IMR-90 (cell line): ENCODE measurements around the gene SPATA21. TPM values are rescaled to one million over a fixed set of nuclear protein-coding genes. Genes with fewer than 3 reads are reported as not detected.

ENCODE experiments used
- ATAC-seq: fragments of 200-7000 bp; cut with Tn5 transposase; 2 replicates; pipeline ENCODE4 v1.9.1; 2020; ENCODE audit warnings: low read depth, mild to moderate bottlenecking, moderate library complexity
- BruUV-seq: library from RNA; stranded (reverse); fragments of 400-500 nt; replicated peaks from 2 replicates; lab custom pipeline; 2021; lab: Mats Ljungman, UMichigan
- CTCF ChIA-PET: fragments of 300-600 bp; formaldehyde crosslinking; extraction: SDS; loops from one replicate; lab custom pipeline; 2021; ENCODE audit warnings: antibody characterized with exemption; lab: Yijun Ruan, JAX
- POLR2A ChIA-PET: fragments of 300-600 bp; sonication (Branson Sonifier 250); formaldehyde crosslinking; loops from one replicate; lab custom pipeline; 2022; ENCODE audit warnings: antibody characterized with exemption; ENCODE audit not compliant: unreplicated experiment; lab: Charles Lee
- DNase-seq: peaks from one replicate; pipeline ENCODE4 v3.0.0; 2013
- H2AFZ ChIP-seq: replicated peaks from 2 replicates; pipeline ENCODE3; 2013; ENCODE audit warnings: low read length, mild to moderate bottlenecking; ENCODE audit not compliant: poor library complexity
- H2AK5ac ChIP-seq: 2 replicates; pipeline ENCODE4 v1.6.1; 2013; ENCODE audit warnings: low read depth, low read length, inconsistent platforms
- H2AK9ac ChIP-seq: replicated peaks from 2 replicates; pipeline ENCODE3; 2013; ENCODE audit warnings: mild to moderate bottlenecking, low read depth, low read length, moderate library complexity; ENCODE audit not compliant: poor library complexity
- H2BK120ac ChIP-seq: 2 replicates; pipeline ENCODE4 v1.6.1; 2013; ENCODE audit warnings: low read depth, low read length, inconsistent platforms
- H2BK15ac ChIP-seq: 3 replicates; pipeline ENCODE4 v1.6.1; 2013; ENCODE audit warnings: low read depth, low read length, inconsistent platforms
- H2BK20ac ChIP-seq: 2 replicates; pipeline ENCODE4 v1.6.1; 2013; ENCODE audit warnings: low read depth, mild to moderate bottlenecking, inconsistent platforms, low read length, moderate library complexity
- H2BK5ac ChIP-seq: 2 replicates; pipeline ENCODE4 v1.6.1; 2013; ENCODE audit warnings: mild to moderate bottlenecking, low read depth, low read length, inconsistent platforms; ENCODE audit not compliant: poor library complexity, severe bottlenecking
- H3K14ac ChIP-seq: replicated peaks from 2 replicates; pipeline ENCODE4 v1.6.1; 2013; ENCODE audit warnings: low read depth, low read length, inconsistent platforms
- H3K18ac ChIP-seq: 2 replicates; pipeline ENCODE4 v1.6.1; 2013; ENCODE audit warnings: low read depth, low read length, control low read depth
- H3K23ac ChIP-seq: 2 replicates; pipeline ENCODE4 v1.6.1; 2013; ENCODE audit warnings: low read depth, low read length, inconsistent platforms
- H3K27ac ChIP-seq: 2 replicates; pipeline ENCODE4 v1.5.1; 2013; ENCODE audit warnings: mild to moderate bottlenecking, control low read depth, low read length; ENCODE audit not compliant: insufficient read depth
- H3K27me3 ChIP-seq: 2 replicates; pipeline ENCODE4 v1.6.1; 2013; ENCODE audit warnings: low read length; ENCODE audit not compliant: control insufficient read depth, insufficient read depth
- H3K36me3 ChIP-seq: 2 replicates; pipeline ENCODE4 v1.6.1; 2013; ENCODE audit warnings: low read length, mixed read lengths; ENCODE audit not compliant: control insufficient read depth, insufficient read depth
- H3K4ac ChIP-seq: 2 replicates; pipeline ENCODE4 v1.6.1; 2013; ENCODE audit warnings: low read depth, low read length, inconsistent platforms
- H3K4me1 ChIP-seq: 2 replicates; pipeline ENCODE4 v1.6.1; 2013; ENCODE audit warnings: low read length, mixed read lengths; ENCODE audit not compliant: control insufficient read depth, insufficient read depth
- H3K4me2 ChIP-seq: 2 replicates; pipeline ENCODE4 v1.6.1; 2013; ENCODE audit warnings: low read depth, mild to moderate bottlenecking, control low read depth, low read length, moderate library complexity
- H3K4me3 ChIP-seq: 2 replicates; pipeline ENCODE4 v1.5.1; 2013; ENCODE audit warnings: low read depth, mild to moderate bottlenecking, control low read depth, low read length, moderate library complexity; ENCODE audit not compliant: insufficient read depth
- H3K56ac ChIP-seq: 2 replicates; pipeline ENCODE4 v1.6.1; 2013; ENCODE audit warnings: low read length, inconsistent platforms; ENCODE audit not compliant: insufficient read depth; ENCODE audit errors: extremely low read depth
- H3K79me1 ChIP-seq, 2 experiments: 2 replicates each; pipeline ENCODE4 v1.6.1; 2013; ENCODE audit warnings: low read length in 2 of 2, inconsistent platforms in 1 of 2, low read depth in 1 of 2
- H3K9ac ChIP-seq: 2 replicates; pipeline ENCODE4 v1.6.1; 2013; ENCODE audit warnings: low read depth, low read length, control low read depth
- H3K9me1 ChIP-seq: 2 replicates; pipeline ENCODE4 v1.6.1; 2013; ENCODE audit warnings: low read length, inconsistent platforms; ENCODE audit not compliant: insufficient read depth
- H3K9me3 ChIP-seq: 2 replicates; pipeline ENCODE4 v1.6.1; 2013; ENCODE audit warnings: low read length; ENCODE audit not compliant: control insufficient read depth, insufficient read depth
- H4K20me1 ChIP-seq: 2 replicates; pipeline ENCODE4 v1.6.1; 2013; ENCODE audit warnings: low read length, inconsistent platforms; ENCODE audit not compliant: insufficient read depth
- H4K5ac ChIP-seq: 2 replicates; pipeline ENCODE4 v1.6.1; 2013; ENCODE audit warnings: mild to moderate bottlenecking, low read depth, low read length, control low read depth
- H4K8ac ChIP-seq, 2 experiments: 2 replicates each; pipeline ENCODE4 v1.6.1; 2013; ENCODE audit warnings: low read depth in 2 of 2, low read length in 2 of 2, control low read depth in 1 of 2, inconsistent platforms in 1 of 2
- H4K91ac ChIP-seq: 2 replicates; pipeline ENCODE4 v1.6.1; 2013; ENCODE audit warnings: low read depth, low read length, inconsistent platforms; ENCODE audit not compliant: insufficient read depth
- BHLHE40 ChIP-seq: fragments of 150-350 bp; IDR thresholded peaks from 2 replicates; pipeline ENCODE4 v1.6.1; 2016; ENCODE audit warnings: mild to moderate bottlenecking, low read depth, low read length
- CEBPB ChIP-seq: IDR thresholded peaks from 2 replicates; pipeline ENCODE4 v1.6.1; 2012; ENCODE audit warnings: low read depth, low read length, improper control_type of control experiment
- FOS ChIP-seq: fragments of 150-350 bp; IDR thresholded peaks from 2 replicates; pipeline ENCODE4 v1.6.1; 2016; ENCODE audit warnings: low read depth, low read length
- MAFK ChIP-seq: IDR thresholded peaks from 2 replicates; pipeline ENCODE4 v1.6.1; 2012; ENCODE audit warnings: low read depth, low read length, improper control_type of control experiment
- MXI1 ChIP-seq: IDR thresholded peaks from 2 replicates; pipeline ENCODE4 v1.6.1; 2012; ENCODE audit warnings: low read depth, mild to moderate bottlenecking, low read length, moderate library complexity, borderline replicate concordance
- NFE2L2 ChIP-seq: fragments of 150-350 bp; IDR thresholded peaks from 2 replicates; pipeline ENCODE4 v1.6.1; 2016; ENCODE audit warnings: low read depth, mild to moderate bottlenecking, low read length
- POLR2A ChIP-seq: IDR thresholded peaks from 2 replicates; pipeline ENCODE4 v1.6.1; 2012; ENCODE audit warnings: mild to moderate bottlenecking, low read depth, low read length
- RAD21 ChIP-seq: IDR thresholded peaks from 2 replicates; pipeline ENCODE4 v1.6.1; 2012; ENCODE audit warnings: low read length, improper control_type of control experiment
- RFX5 ChIP-seq: IDR thresholded peaks from 2 replicates; pipeline ENCODE4 v1.8.0; 2012; ENCODE audit warnings: low read depth, mild to moderate bottlenecking, low read length, moderate library complexity
- SMC3 ChIP-seq: fragments of 150-350 bp; IDR thresholded peaks from 2 replicates; pipeline ENCODE4 v1.6.1; 2016; ENCODE audit warnings: low read depth, mild to moderate bottlenecking, antibody characterized with exemption, low read length, moderate library complexity
- WGBS, 2 experiments: methylation state at CpG; one replicate each; pipeline versions ENCODE4 v1.1.5 to v1.1.7; 2013; ENCODE audit warnings: missing lambda C conversion rate in 2 of 2; ENCODE audit not compliant: insufficient read length in 1 of 2; ENCODE audit errors: extremely low coverage in 2 of 2; 5-methylcytosine and 5-hydroxymethylcytosine counted together
- dilution Hi-C: fragments of 300-500 bp; cut with HindIII; formaldehyde crosslinking; loops from one replicate; pipeline ENCODE4 v1.14.3; 2018; ENCODE audit warnings: low sequenced_read_pairs; ENCODE audit not compliant: unreplicated experiment
- in situ Hi-C: fragments of 300-500 bp; cut with MboI; formaldehyde crosslinking; loops from 3 replicates; pipeline ENCODE4 v1.14.3; 2019; ENCODE audit warnings: low sequenced_read_pairs, inconsistent platforms, mixed read lengths
- intact Hi-C: fragments of 100-400 bp; cut with micrococcal nuclease; formaldehyde crosslinking; loops from 2 replicates; pipeline ENCODE4 v1.10.0; 2022
- polyA plus RNA-seq, 3 experiments: library from polyadenylated mRNA; depleted of rRNA; stranded (reverse); fragments of >200 nt; gene quantifications; 2 replicates each; pipeline ENCODE4 v1.2.3, GENCODE V29; 2012; ENCODE audit warnings: low replicate concordance in 1 of 3
- total RNA-seq: library from RNA; depleted of rRNA; stranded (reverse); fragments of >200 nt; gene quantifications from 2 replicates; pipeline ENCODE4 v1.2.3, GENCODE V29; 2012
- TF ChIP-seq, protein P1 (sequence below): fragments of 150-350 bp; IDR thresholded peaks from 2 replicates; pipeline ENCODE4 v1.6.1; 2016; ENCODE audit warnings: low read depth, mild to moderate bottlenecking, low read length, moderate library complexity, borderline replicate concordance
- TF ChIP-seq, protein P2 (sequence below): conservative IDR thresholded peaks from 2 replicates; pipeline ENCODE4 v1.5.1; 2012; ENCODE audit warnings: mild to moderate bottlenecking, low read depth, low read length, improper control_type of control experiment
- TF ChIP-seq, protein P3 (sequence below): fragments of 150-350 bp; IDR thresholded peaks from 2 replicates; pipeline ENCODE4 v1.6.1; 2017; ENCODE audit warnings: mild to moderate bottlenecking, antibody characterized with exemption, low read length, low read depth

Gene SPATA21
- total and polyA plus RNA-seq, 2 of the 4 experiments (the other 2 are of a cell fraction), result not detected

DNA sequence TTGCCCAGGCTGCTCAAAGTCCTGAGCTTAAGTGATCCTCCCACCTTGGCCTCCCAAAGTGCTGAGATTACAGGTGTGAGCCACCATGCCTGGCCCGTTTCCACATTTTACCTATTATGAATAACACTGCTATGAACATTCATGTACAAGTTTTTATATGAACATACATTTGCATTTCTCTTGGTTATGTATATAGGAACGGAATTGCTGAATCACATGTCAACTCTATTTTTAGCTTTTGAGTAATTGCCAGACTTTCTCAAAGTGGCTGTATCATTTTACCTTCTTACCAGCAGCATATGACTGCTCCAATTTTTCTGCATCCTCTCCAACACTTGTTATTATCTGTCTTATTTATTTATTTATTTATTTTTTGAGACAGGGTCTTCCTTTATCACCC is 2.7 kb downstream of the SPATA21 start:
- Histone ChIP-seq H3K79me1 (no peaks in the 10 kb centered on the region), H3K14ac (no peak overlapping the region), H3K18ac (no peak overlapping the region), H3K27me3 (peaks cover 4% of the 10 kb centered on the region; the same call in 1 of the 2 replicates), H3K4ac (no peak overlapping the region), H3K9me1 (no peaks in the 10 kb centered on the region), H3K23ac (no peak overlapping the region), H3K9me3 (no peaks in the 10 kb centered on the region), H4K5ac (no peak overlapping the region), H2BK5ac (no peak overlapping the region), H2BK20ac (no peak overlapping the region), H2AK5ac (no peak overlapping the region), H3K4me3 (no peak overlapping the region), H3K4me1 (no peaks in the 10 kb centered on the region), H2BK120ac (no peak overlapping the region), H3K9ac (no peak overlapping the region), H4K20me1 (no peaks in the 10 kb centered on the region), H4K8ac (no peak overlapping the region), H2AK9ac (no peak overlapping the region), H2BK15ac (no peak overlapping the region), H3K36me3 (no peaks in the 10 kb centered on the region), H3K56ac (no peak overlapping the region), H3K4me2 (no peak overlapping the region), H2AFZ (no peak overlapping the region), H3K27ac (no peak overlapping the region), H4K91ac (no peak overlapping the region)
- in situ Hi-C loops, result no loop called here
- POLR2A ChIA-PET, result no interaction called here
- DNase-seq (peak; percentile 51), ATAC-seq (no peak)
- no TSS peak for BruUV-seq
- TF ChIP-seq MAFK (no peak), RFX5 (no peak), BHLHE40 (no peak), FOS (no peak), RAD21 (no peak), SMC3 (no peak), MXI1 (no peak), NFE2L2 (no peak), POLR2A (no peak), CEBPB (no peak)
- TF ChIP-seq, protein P1, sequence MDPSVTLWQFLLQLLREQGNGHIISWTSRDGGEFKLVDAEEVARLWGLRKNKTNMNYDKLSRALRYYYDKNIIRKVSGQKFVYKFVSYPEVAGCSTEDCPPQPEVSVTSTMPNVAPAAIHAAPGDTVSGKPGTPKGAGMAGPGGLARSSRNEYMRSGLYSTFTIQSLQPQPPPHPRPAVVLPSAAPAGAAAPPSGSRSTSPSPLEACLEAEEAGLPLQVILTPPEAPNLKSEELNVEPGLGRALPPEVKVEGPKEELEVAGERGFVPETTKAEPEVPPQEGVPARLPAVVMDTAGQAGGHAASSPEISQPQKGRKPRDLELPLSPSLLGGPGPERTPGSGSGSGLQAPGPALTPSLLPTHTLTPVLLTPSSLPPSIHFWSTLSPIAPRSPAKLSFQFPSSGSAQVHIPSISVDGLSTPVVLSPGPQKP, result no peak
- TF ChIP-seq, protein P2, sequence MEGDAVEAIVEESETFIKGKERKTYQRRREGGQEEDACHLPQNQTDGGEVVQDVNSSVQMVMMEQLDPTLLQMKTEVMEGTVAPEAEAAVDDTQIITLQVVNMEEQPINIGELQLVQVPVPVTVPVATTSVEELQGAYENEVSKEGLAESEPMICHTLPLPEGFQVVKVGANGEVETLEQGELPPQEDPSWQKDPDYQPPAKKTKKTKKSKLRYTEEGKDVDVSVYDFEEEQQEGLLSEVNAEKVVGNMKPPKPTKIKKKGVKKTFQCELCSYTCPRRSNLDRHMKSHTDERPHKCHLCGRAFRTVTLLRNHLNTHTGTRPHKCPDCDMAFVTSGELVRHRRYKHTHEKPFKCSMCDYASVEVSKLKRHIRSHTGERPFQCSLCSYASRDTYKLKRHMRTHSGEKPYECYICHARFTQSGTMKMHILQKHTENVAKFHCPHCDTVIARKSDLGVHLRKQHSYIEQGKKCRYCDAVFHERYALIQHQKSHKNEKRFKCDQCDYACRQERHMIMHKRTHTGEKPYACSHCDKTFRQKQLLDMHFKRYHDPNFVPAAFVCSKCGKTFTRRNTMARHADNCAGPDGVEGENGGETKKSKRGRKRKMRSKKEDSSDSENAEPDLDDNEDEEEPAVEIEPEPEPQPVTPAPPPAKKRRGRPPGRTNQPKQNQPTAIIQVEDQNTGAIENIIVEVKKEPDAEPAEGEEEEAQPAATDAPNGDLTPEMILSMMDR, result no peak
- TF ChIP-seq, protein P3, sequence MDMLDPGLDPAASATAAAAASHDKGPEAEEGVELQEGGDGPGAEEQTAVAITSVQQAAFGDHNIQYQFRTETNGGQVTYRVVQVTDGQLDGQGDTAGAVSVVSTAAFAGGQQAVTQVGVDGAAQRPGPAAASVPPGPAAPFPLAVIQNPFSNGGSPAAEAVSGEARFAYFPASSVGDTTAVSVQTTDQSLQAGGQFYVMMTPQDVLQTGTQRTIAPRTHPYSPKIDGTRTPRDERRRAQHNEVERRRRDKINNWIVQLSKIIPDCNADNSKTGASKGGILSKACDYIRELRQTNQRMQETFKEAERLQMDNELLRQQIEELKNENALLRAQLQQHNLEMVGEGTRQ, result no peak
- WGBS, 2 experiments, result no CpG with 5 or more reads among the region's 2 CpGs
- CTCF ChIA-PET, result no interaction called here
- intact Hi-C loops, result no loop called here
- dilution Hi-C loops, result no loop called here
